Transverse colon (tissue), 3 donors: Measurements from ENCODE around the gene CARD10.

Experiments used
- CTCF ChIP-seq, 5 experiments: fragments of 200-600 bp in 3 of 5; fragments of 450-650 bp in 2 of 5; sonication (generic) in 3 of 5; IDR thresholded peaks; 1 replicate in 2 of 5; 2 replicates in 3 of 5; pipeline ENCODE4 v1.5.1; 2016 to 2017; ENCODE audit warnings: antibody characterized with exemption in 5 of 5, inconsistent platforms in 3 of 5, mild to moderate bottlenecking in 2 of 5, moderate library complexity in 1 of 5
- EP300 ChIP-seq: sonication (generic); formaldehyde crosslinking; IDR thresholded peaks from one replicate; pipeline ENCODE4 v1.6.1; 2017; ENCODE audit warnings: antibody characterized with exemption, low read depth

GRCh38 chr22:37442135-37442534 lies 77.1 kb downstream of the CARD10 start:
- no peak for TF ChIP-seq CTCF (IDR thresholded peaks at IDR 0.05)
- TF ChIP-seq EP300 = no peak
